Heart right ventricle (tissue), 16 donors: Measurements from ENCODE around the gene ADAM12. TPM values are rescaled to one million over a fixed set of nuclear protein-coding genes. Genes with fewer than 3 reads are reported as not detected.

ENCODE experiments used
- ATAC-seq, 8 donors: fragments of 200-7000 bp; cut with Tn5 transposase; one replicate each; pipeline ENCODE4 v1.9.1; 2020; ENCODE audit warnings: mild to moderate bottlenecking in 8 of 8, moderate library complexity in 8 of 8, moderate number of reproducible peaks in 1 of 8
- DNase-seq, 2 donors: peaks; one replicate each; pipeline ENCODE4 v3.0.0-alpha.2; 2020
- H3K27ac ChIP-seq, 10 donors: fragments of 200-600 bp; sonication (generic) in 2 of 10; one replicate each; pipeline versions ENCODE4 v1.5.0 to v1.8.0; 2020 to 2022; ENCODE audit warnings: mild to moderate bottlenecking in 3 of 10
- H3K27me3 ChIP-seq, 7 donors: fragments of 200-600 bp; one replicate each; pipeline ENCODE4 v1.8.0; 2021 to 2022; ENCODE audit warnings: mild to moderate bottlenecking in 2 of 7
- H3K36me3 ChIP-seq, 9 donors: fragments of 200-600 bp; sonication (generic) in 1 of 9; one replicate each; pipeline versions ENCODE4 v1.5.0 to v1.8.0; 2020 to 2022; ENCODE audit warnings: mild to moderate bottlenecking in 2 of 9
- H3K4me1 ChIP-seq, 9 donors: fragments of 200-600 bp; sonication (generic) in 1 of 9; one replicate each; pipeline versions ENCODE4 v1.5.0 to v1.8.0; 2020 to 2022; ENCODE audit warnings: mild to moderate bottlenecking in 4 of 9
- H3K4me3 ChIP-seq, 10 donors: fragments of 200-600 bp; sonication (generic) in 2 of 10; one replicate each; pipeline versions ENCODE4 v1.5.0 to v1.8.0; 2020 to 2022; ENCODE audit warnings: mild to moderate bottlenecking in 7 of 10, moderate library complexity in 2 of 10
- H3K9me3 ChIP-seq, 11 donors: fragments of 200-600 bp in 10 of 11; sonication (generic) in 2 of 11; one replicate each; pipeline versions ENCODE4 v1.5.0 to v1.8.0; 2013 to 2022; ENCODE audit warnings: mild to moderate bottlenecking in 2 of 11, control low read depth in 1 of 11, moderate library complexity in 1 of 11
- CTCF ChIP-seq, 9 donors: fragments of 200-600 bp; sonication (generic) in 2 of 9; IDR thresholded peaks; one replicate each; pipeline versions ENCODE4 v1.5.0 to v1.8.0; 2021 to 2022; ENCODE audit warnings: antibody characterized with exemption in 9 of 9, mild to moderate bottlenecking in 5 of 9, moderate library complexity in 1 of 9
- WGBS, 2 donors: extraction: QIAGEN DNeasy Blood & Tissue Kit; methylation state at CpG; one replicate each; pipeline ENCODE4 v1.1.7; 2013; ENCODE audit warnings: inconsistent platforms in 1 of 2; 5-methylcytosine and 5-hydroxymethylcytosine counted together
- intact Hi-C, 10 donors: fragments of 100-400 bp; cut with DNase I; formaldehyde crosslinking; loops; one replicate each; pipeline versions ENCODE4 v1.11.1 to v1.14.2; 2022
- polyA plus RNA-seq, 2 donors: library from polyadenylated mRNA; stranded (reverse); fragments of 200-250 nt; gene quantifications; one replicate each; pipeline ENCODE4 v1.2.3, GENCODE V29; 2013
- total RNA-seq, 10 donors: library from RNA; stranded (reverse); fragmentation: NEBNext Ultra II Directional in 3 of 10; extraction: Animal tissue kit (Norgen Biotek cat#: 25700) in 3 of 10; gene quantifications; one replicate each; pipeline versions ENCODE4 v1.2.1 to v1.2.4, GENCODE V29; 2021 to 2023
- donor health status: Arrhythmogenic right ventricular cardiomyopathy.
- donor health status: ischemic (EF 13 %, LVEDD 7.1; RV severe dilation, severe dysfunction).
- donor health status: healthy with polysubstance abuse.
- donor health status: DM: no; HTN: yes; CAD: no.
- donor health status: DM: no; HTN: no; CAD: no.
- donor health status: ischemic (EF 25% LVEDD 6.9; RV normal size, moderate dysfunction).
- donor health status: ischemic (EF 25% LVEDD 5.7; RV mildly dilated, moderate dysfunction).
- donor health status: healthy.
- donor health status: DM: yes; HTN: yes; CAD: no.
- donor health status: Ischemic cardiomyopathy.
- donor health status: ischemic (EF 35%, LVEDD 5.7; RV mildly dilated, moderate dysfunction).
- donor health status: nonischemic (EF 11% LVEDD 7.7; RV severe dilation, severe dysfunction).
- donor health status: DM: yes; HTN: yes; CAD: no.
- donor health status: PGD.
- donor health status: ischemic (EF 29% LVEDD 5.4; RV normal size, mild dysfunction).
- donor health status: nonischemic (EF 23%, LVEDD 6.1; RV moderate dilation, normal function).

Gene ADAM12
- total and polyA plus RNA-seq, 12 donors, result 0.07 to 6.9 (median 0.47) TPM

- H3K4me1 ChIP-seq, result no peaks in the 10 kb centered on the region
- peaks cover 0 to 11% (median 7%) of the 10 kb centered on the region in 11 donors for H3K9me3 ChIP-seq
- H3K27me3 ChIP-seq, result peaks cover 0 to 10% (median 0%) of the 10 kb centered on the region in 7 donors
- no peak overlapping the region for H3K4me3 ChIP-seq
- H3K27ac ChIP-seq, result no peak overlapping the region
- 68 to 70% methylated on average over 6 of the region's 6 CpGs for WGBS, 2 donors
- DNase-seq (no peak), ATAC-seq (no peak)
- intact Hi-C loops, result loop anchor here in 1 of 10 donors (1.0 kb wide), 1 partner anchor 20 kb away; no protein-coding TSS in a partner anchor
- no peak for TF ChIP-seq CTCF (IDR thresholded peaks at IDR 0.05)
- no peaks in the 10 kb centered on the region for H3K36me3 ChIP-seq
These were observed 313.3 kb downstream of the ADAM12 start for GRCh38 chr10:126075009-126075408.

GRCh38 chr10:126074291-126074690 is 314.0 kb downstream of the ADAM12 start:
- DNase-seq (no peak), ATAC-seq (no peak)
- H3K36me3 ChIP-seq, result no peaks in the 10 kb centered on the region
- intact Hi-C loops, result no loop called here
- no peak overlapping the region for H3K27ac ChIP-seq
- H3K27me3 ChIP-seq, result peaks cover 0 to 6% (median 0%) of the 10 kb centered on the region in 7 donors
- peaks cover 0 to 11% (median 7%) of the 10 kb centered on the region in 11 donors for H3K9me3 ChIP-seq
- WGBS, 2 donors, result 53 to 71% methylated on average over 3 of the region's 3 CpGs
- no peak overlapping the region for H3K4me3 ChIP-seq
- no peaks in the 10 kb centered on the region for H3K4me1 ChIP-seq
- no peak for TF ChIP-seq CTCF (IDR thresholded peaks at IDR 0.05)

GRCh38 chr10:126073606-126074005 is 314.7 kb downstream of the ADAM12 start:
- Histone ChIP-seq H3K9me3 (peaks cover 0 to 11% (median 7%) of the 10 kb centered on the region in 11 donors), H3K4me1 (no peaks in the 10 kb centered on the region), H3K27me3 (peaks cover 0 to 10% (median 0%) of the 10 kb centered on the region in 7 donors), H3K27ac (no peak overlapping the region), H3K4me3 (no peak overlapping the region), H3K36me3 (no peaks in the 10 kb centered on the region)
- intact Hi-C loops, result no loop called here
- no peak for ATAC-seq
- TF ChIP-seq CTCF (IDR thresholded peaks at IDR 0.05), result no peak
- no peak for DNase-seq
- 85 to 92% methylated on average over 1 of the region's 1 CpG for WGBS, 2 donors

- no peaks in the 10 kb centered on the region for H3K36me3 ChIP-seq
- intact Hi-C loops, result no loop called here
- no peak for ATAC-seq
- no peak for DNase-seq
- TF ChIP-seq CTCF (IDR thresholded peaks at IDR 0.05), result no peak
- H3K27me3 ChIP-seq, result peaks cover 0 to 7% (median 0%) of the 10 kb centered on the region in 7 donors
- H3K4me3 ChIP-seq, result no peak overlapping the region
- H3K27ac ChIP-seq, result no peak overlapping the region
- peaks cover 0 to 8% (median 5%) of the 10 kb centered on the region in 11 donors for H3K9me3 ChIP-seq
- no peaks in the 10 kb centered on the region for H3K4me1 ChIP-seq
- WGBS, 2 donors, result 94 to 95% methylated on average over 4 of the region's 4 CpGs
These were observed 315.7 kb downstream of the ADAM12 start for GRCh38 chr10:126072622-126073021.
